Panc1 (cell line): ENCODE measurements around the gene PCDHGA5. TPM values are rescaled to one million over a fixed set of nuclear protein-coding genes. Genes with fewer than 3 reads are reported as not detected.
"Not testable (repeated sequence)": the region's sequence is repeated elsewhere in the genome, so short reads cannot be mapped to it uniquely, and the experiment has no call there.

ENCODE experiments used
- ATAC-seq: fragments of 200-7000 bp; cut with Tn5 transposase; 2 replicates; pipeline ENCODE4 v1.9.1; 2020; ENCODE audit warnings: mild to moderate bottlenecking, moderate library complexity
- BruUV-seq: library from RNA; stranded (reverse); fragments of 400-500 nt; replicated peaks from 2 replicates; lab custom pipeline; 2021; lab: Mats Ljungman, UMichigan
- CTCF ChIA-PET: fragments of 300-600 bp; sonication (Branson Sonifier 250); formaldehyde crosslinking; loops from one replicate; lab custom pipeline; 2022; ENCODE audit warnings: antibody characterized with exemption; lab: Charles Lee
- POLR2A ChIA-PET: fragments of 300-600 bp; sonication (Branson Sonifier 250); formaldehyde crosslinking; loops from one replicate; lab custom pipeline; 2022; ENCODE audit warnings: antibody characterized with exemption; lab: Charles Lee
- DNase-seq: peaks from one replicate; pipeline ENCODE4 v3.0.0-alpha.2; 2010; ENCODE audit warnings: low read depth, low spot score
- H3K27ac ChIP-seq: 2 replicates; pipeline ENCODE4 v1.5.1; 2011; ENCODE audit warnings: mild to moderate bottlenecking, low read length, inconsistent platforms
- H3K27me3 ChIP-seq: fragments of 200-500 bp; sonication (Bioruptor generic); 2 replicates; pipeline ENCODE4 v1.6.0; 2014; ENCODE audit warnings: low read length, inconsistent platforms; ENCODE audit not compliant: control insufficient read depth, insufficient read depth
- H3K36me3 ChIP-seq: fragments of 200-500 bp; sonication (Bioruptor generic); 2 replicates; pipeline ENCODE4 v1.5.1; 2014; ENCODE audit warnings: inconsistent platforms, mild to moderate bottlenecking, low read length, moderate library complexity; ENCODE audit not compliant: control insufficient read depth, insufficient read depth
- H3K4me1 ChIP-seq: 2 replicates; pipeline ENCODE4 v1.5.1; 2011; ENCODE audit warnings: inconsistent platforms, mild to moderate bottlenecking, low read length, moderate library complexity; ENCODE audit not compliant: control insufficient read depth, insufficient read depth
- H3K4me3 ChIP-seq, 2 experiments: 2 replicates each; pipeline ENCODE4 v1.5.1; 2011 to 2012; ENCODE audit warnings: low read depth in 2 of 2, low read length in 2 of 2, mild to moderate bottlenecking in 2 of 2, inconsistent platforms in 1 of 2, moderate library complexity in 1 of 2
- H3K9me3 ChIP-seq: fragments of 200-500 bp; sonication (Bioruptor generic); 2 replicates; pipeline ENCODE4 v1.5.1; 2014; ENCODE audit warnings: low read depth, mild to moderate bottlenecking, inconsistent platforms, low read length, moderate library complexity; ENCODE audit not compliant: control insufficient read depth, insufficient read depth
- CTCF ChIP-seq: fragments of 450-650 bp; IDR thresholded peaks from 2 replicates; pipeline ENCODE4 v1.5.1; 2017; ENCODE audit warnings: mild to moderate bottlenecking
- POLR2AphosphoS5 ChIP-seq: IDR thresholded peaks from 2 replicates; pipeline ENCODE4 v1.6.1; 2012; ENCODE audit warnings: mild to moderate bottlenecking, low read depth, low read length, moderate library complexity
- REST ChIP-seq, 2 experiments: IDR thresholded peaks; 2 replicates each; pipeline ENCODE4 v1.6.1; 2011 to 2012; ENCODE audit warnings: low read depth in 2 of 2, control low read depth in 1 of 2, low read length in 1 of 2, mild to moderate bottlenecking in 1 of 2, moderate library complexity in 1 of 2; ENCODE audit not compliant: insufficient read depth in 1 of 2
- SIN3A ChIP-seq: IDR thresholded peaks from 2 replicates; pipeline ENCODE4 v1.6.1; 2012; ENCODE audit warnings: low read depth, mild to moderate bottlenecking, low read length, moderate library complexity, borderline replicate concordance; ENCODE audit not compliant: insufficient read depth
- TCF7L2 ChIP-seq: IDR thresholded peaks from 2 replicates; pipeline ENCODE4 v1.6.1; 2011; ENCODE audit warnings: mild to moderate bottlenecking, low read depth, low read length, inconsistent platforms
- in situ Hi-C: cut with HindIII; loops from 2 replicates; pipeline ENCODE4 v1.10.0; 2016; ENCODE audit warnings: low sequenced_read_pairs, low pct_unique_long_range_greater_than_20kb
- intact Hi-C: fragments of 100-400 bp; cut with micrococcal nuclease; formaldehyde crosslinking; loops from one replicate; pipeline ENCODE4 v1.10.0; 2022; ENCODE audit not compliant: unreplicated experiment
- total RNA-seq: library from RNA; stranded (reverse); gene quantifications from one replicate; pipeline ENCODE4 v1.2.1, GENCODE V29; 2021; ENCODE audit not compliant: unreplicated experiment

The PCDHGA5 gene
- total RNA-seq, 1 experiment from 2014 or later, result 0.67 TPM

DNA sequence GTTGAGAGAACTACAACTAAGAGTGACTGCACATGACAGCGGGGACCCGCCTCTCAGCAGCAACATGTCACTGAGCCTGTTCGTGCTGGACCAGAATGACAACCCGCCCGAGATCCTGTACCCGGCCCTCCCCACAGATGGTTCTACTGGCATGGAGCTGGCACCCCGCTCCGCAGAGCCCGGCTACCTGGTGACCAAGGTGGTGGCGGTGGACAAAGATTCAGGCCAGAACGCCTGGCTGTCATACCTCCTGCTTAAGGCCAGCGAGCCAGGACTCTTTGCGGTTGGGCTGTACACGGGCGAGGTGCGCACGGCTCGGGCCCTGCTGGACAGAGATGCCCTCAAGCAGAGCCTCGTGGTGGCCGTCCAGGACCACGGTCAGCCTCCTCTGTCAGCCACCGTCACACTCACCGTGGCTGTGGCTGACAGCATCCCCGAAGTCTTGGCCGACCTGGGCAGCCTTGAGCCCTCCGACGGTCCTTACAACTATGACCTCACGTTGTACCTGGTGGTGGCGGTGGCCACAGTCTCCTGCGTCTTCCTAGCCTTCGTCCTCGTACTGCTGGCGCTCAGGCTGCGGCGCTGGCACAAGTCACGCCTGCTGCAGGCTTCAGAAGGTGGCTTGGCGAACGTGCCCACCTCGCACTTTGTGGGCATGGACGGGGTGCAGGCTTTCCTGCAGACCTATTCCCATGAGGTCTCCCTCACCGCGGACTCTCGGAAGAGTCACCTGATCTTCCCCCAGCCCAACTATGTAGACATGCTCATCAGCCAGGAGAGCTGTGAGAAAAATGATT is 20.7 kb downstream of the PCDHGA5 start:
- intact Hi-C loops, result no loop called here
- POLR2A ChIA-PET, result no interaction called here
- H3K27me3 ChIP-seq, result no peaks in the 10 kb centered on the region

DNA sequence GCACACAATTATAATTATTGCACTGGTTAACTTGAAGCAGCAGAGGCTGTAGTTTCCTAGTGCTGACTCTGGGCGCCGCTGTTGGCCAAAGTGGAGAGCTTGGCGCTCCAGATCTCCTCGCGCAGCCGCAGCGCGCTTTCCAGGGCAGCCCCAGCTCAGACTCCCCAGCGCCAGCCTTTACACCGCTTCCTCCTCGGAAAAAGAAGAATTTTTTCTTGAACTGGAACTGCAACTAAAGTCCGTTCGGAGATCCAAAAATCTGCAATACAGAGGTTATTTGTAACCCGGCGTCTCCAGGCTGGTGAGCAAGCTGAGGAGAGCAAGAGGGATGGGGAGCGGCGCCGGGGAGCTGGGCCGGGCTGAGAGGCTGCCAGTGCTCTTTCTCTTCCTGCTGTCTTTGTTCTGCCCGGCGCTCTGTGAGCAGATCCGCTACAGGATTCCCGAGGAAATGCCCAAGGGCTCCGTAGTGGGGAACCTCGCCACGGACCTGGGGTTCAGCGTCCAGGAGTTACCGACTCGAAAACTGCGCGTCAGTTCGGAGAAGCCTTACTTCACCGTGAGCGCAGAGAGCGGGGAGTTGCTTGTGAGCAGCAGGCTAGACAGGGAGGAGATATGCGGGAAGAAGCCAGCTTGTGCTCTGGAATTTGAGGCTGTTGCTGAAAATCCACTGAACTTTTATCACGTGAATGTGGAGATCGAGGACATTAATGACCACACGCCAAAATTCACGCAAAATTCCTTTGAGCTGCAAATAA is 23.8 kb downstream of the PCDHGA5 start, which contains the start of gene PCDHGB4:
TSS of gene PCDHGB4 (plus strand) at position 142 of the 755 bp plus-strand sequence. CDS start at position 329, 187 bp downstream.
- H3K27me3 ChIP-seq, DNase-seq, intact Hi-C loops, H3K9me3 ChIP-seq, H3K36me3 ChIP-seq, H3K27ac ChIP-seq, ATAC-seq, H3K4me3 ChIP-seq, CTCF ChIA-PET, BruUV-seq, H3K4me1 ChIP-seq, POLR2A ChIA-PET, in situ Hi-C loops: not testable (repeated sequence)

More for the DNA sequence above, 20.7 kb downstream of the PCDHGA5 start:
- ATAC-seq, result no peak
- no peak for TF ChIP-seq CTCF
- TF ChIP-seq POLR2AphosphoS5, result no peak
- no peak for TF ChIP-seq SIN3A
- TF ChIP-seq REST (IDR thresholded peaks at IDR 0.05; ENCODE audit: insufficient read depth in 1 of 2, low read depth in 2 of 2, low read length in 1 of 2), result no peak
- no peak for TF ChIP-seq TCF7L2
- no peaks in the 10 kb centered on the region for H3K4me1 ChIP-seq
- no peak for DNase-seq
- BruUV-seq, result no TSS peak
- CTCF ChIA-PET, result no interaction called here
- no peak overlapping the region for H3K27ac ChIP-seq
- H3K36me3 ChIP-seq, result no peaks in the 10 kb centered on the region
- in situ Hi-C loops, result no loop called here
- no peak overlapping the region for H3K4me3 ChIP-seq
- H3K9me3 ChIP-seq, result no peaks in the 10 kb centered on the region
